HG02840 (cell line): Measurements from ENCODE around the gene UNC119B.

Experiments used
- ATAC-seq: cut with Tn5 transposase; IDR thresholded peaks from one replicate; pipeline ENCODE4 v1.9.1; 2021; ENCODE audit warnings: mild to moderate bottlenecking, moderate library complexity, moderate number of reproducible peaks; ENCODE audit not compliant: unreplicated experiment, low FRiP score

Gene UNC119B

DNA sequence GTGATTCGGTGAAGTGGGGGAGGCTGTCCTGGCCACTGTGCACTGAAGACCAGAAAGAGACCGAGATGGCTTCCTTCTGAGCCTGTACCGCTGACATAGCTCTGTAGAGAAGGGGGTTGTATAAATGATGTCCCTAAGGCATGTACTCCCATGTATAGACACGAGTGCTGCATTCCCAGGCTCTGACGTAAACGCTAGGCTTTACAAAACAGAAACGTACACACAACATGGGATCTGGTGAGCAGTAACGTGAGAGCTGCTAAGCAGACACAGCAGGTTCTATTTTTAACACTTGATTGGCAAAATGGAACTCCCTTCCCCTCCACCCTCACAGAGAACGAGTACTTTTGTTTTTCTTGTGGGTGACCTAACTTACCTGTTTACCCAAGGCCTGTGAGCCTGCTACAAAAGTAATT is 51.3 kb downstream of the UNC119B start:
- ATAC-seq, result no peak

DNA sequence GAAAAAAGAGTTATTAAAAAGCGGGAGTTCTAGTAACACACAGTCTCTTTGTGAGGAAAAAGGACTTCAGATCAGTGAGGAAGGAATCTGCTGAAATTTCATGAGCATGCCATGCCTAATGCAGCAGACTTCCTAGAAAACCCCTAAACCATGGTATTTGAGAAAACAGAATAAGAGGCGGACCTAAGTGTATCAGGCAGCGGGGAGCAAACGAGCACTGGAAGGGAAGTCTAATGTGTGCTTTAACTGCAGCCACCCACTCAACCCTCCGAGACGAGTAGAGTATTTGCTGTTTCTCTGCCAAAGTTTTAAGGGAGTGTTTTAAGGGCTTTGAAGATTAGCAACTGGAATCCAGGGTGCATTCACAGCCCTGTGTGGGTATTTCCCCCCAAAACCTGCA is 51.8 kb downstream of the UNC119B start:
- ATAC-seq, result no peak

DNA sequence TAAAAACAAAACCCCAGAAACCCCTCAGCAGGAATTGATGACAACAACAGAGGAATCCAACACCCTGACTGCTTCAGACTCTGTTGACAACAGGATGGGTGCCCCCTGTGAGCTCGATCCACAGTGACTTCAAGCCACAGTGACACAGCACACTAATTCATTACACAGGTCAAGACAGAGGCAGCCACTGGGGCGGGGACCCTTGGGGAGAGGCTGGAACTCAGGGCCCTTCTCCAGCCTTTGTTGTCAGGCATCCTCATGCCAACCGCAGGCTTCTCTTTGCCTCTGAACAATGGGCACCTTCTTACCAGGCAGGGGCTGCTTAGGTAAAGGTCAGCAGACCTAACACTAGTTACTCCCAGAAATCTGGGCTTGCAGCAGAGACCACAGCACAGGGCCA is 53.0 kb downstream of the UNC119B start:
- ATAC-seq, result no peak

DNA sequence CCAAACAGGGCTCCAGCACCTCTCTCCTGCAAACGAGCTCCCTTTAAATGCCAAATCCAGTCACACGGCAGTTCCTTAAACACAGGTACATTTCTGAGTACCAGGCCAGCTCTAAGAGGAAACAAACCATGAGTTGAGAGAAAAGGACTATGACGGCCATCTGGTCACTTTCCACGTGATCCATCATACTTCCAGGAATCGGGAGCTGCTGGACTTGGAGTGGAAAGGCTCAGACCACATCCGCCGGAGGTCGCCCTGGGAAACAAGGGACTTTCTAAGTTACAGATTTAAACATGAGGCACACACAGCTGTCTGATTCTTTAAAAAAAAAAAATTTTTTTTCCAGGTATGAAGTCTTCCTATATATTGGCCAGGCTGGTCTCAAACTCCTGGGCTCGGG is 54.6 kb downstream of the UNC119B start:
- no peak for ATAC-seq

DNA sequence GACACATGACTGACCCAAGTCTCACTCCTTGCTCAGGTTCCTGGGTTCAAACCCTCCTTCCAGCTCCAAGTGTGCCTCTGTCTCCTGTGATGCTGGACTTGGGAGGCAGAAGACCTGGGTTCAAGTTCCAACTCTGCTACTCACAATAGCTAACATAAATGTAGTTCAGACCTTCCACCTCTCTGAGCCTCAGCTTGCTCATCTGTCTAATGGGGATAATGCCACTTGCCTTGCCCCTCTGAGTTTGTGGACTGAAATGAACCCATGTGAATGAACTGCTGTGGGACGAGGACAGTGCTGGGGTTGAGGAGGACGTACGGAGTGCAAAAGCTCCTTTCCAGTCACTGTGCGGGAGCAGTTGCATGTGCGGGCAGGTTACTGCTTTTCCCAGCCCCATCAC is 56.3 kb downstream of the UNC119B start:
- no peak for ATAC-seq

DNA sequence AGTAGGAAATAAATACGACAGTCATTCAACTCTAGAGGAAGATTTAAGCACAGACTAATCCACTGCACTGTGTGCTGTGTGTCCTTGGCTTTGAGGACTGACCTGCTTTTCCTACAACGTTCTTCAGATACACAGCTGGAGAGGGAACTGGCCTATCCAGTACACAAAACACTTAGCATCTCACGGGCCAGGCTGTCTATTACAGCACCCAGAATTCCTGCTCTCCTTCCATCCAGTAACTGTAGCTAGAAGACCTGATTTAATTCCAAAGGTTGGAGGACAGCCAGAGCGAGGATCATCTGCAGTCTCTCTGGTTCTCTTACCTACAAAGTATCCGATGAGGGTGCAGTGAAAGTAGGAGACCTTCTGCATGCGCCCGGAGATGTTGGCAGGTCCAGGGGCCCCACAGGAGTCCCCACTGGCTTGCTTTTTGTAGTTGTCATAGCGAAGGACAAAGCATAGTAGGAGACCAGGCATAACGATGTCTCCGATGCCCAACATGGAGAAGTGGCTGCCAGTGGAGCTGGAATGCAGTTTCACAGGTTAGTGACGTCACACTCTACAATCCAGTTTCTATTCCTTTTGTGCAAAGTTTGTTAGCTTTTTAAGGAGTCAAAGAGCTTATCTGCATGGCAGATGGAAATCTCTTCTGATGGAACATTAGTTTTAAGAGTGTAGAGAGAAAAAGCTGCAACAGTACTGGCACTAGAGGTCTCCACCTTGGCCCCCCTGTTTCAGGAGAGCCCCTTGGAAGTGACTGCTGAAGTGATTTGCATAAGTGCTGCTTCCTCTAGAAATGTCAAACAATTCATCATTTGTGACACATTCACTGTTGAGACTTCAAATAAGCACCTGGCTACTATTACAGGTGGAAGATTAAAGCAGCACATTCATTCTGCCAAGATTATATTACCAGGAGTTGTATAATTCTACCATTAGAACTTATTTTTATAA is 57.1 kb downstream of the UNC119B start:
- ATAC-seq, result no peak

DNA sequence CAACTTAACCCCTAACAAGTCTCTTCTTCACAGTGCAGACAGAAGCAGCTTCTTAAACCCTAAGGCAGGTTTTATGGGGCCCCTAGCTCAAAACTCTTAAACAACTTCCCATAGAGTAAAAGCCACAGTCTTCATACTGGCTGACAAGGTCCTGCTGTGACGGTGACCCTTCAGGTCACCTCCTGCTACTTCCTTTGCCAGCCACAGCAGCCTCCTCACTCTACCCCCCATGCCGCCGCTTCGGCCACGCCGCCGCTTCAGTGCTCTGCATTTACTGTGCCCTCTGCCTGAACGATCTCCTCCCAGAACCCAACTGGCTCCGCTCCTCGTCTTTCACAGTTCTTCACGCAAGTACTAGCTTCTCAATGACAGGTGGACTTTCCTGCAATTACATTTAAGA is 60.8 kb downstream of the UNC119B start:
- no peak for ATAC-seq
